A172 (cell line): ENCODE data around the gene PLPP1. TPM values are rescaled to one million over a fixed set of nuclear protein-coding genes. Genes with fewer than 3 reads are reported as not detected.
"Not testable (repeated sequence)": the region's sequence is repeated elsewhere in the genome, so short reads cannot be mapped to it uniquely, and the experiment has no call there.

Experiments
- DNase-seq: peaks from one replicate; pipeline ENCODE4 v3.0.0-alpha.2; 2015; ENCODE audit warnings: low spot score
- total RNA-seq: library from RNA; depleted of rRNA; stranded (reverse); fragments of >200 nt; shearing (Covaris generic); gene quantifications from 2 replicates; pipeline ENCODE4 v1.2.3, GENCODE V29; 2014

The PLPP1 gene
- total RNA-seq, 1 experiment from 2014 or later, result 35.8 TPM

DNA sequence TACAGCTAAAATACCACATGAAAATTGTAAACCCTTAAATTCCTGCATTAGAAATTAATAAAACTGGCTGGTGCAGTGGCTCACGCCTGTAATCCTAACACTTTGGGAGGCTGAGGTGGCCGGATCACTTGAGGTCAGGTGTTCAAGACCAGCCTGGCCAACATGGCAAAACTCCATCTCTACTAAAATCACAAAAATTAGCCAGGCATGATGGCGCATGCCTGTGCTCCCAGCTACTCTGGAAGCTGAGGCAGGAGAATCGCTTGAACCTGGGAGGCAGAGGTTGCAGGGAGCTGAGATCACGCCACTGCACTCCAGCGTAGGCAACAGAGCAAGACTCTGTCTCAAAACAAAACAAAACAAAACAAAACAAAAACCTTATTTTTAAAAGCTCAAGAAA, 29.1 kb downstream of the PLPP1 start:
- not testable (repeated sequence) for DNase-seq

DNA sequence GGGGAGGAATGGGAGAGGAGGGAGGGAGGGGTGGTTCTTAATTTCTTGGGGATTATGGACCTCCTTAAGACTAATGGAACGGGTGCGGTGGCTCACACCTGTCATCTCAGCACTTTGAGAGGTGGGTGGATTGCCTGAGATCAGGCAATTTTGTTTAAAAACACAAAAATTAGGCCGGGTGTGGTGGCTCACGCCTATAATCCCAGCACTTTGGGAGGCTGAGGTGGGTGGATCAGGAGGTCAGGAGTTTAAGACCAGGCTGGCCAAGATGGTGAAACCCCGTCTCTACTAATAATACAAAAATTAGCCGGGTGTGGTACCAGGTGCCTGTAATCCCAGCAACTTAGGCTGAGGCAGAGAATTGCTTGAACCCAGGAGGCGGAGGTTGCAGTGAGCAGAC, 30.8 kb downstream of the PLPP1 start:
- DNase-seq, result not testable (repeated sequence)

DNA sequence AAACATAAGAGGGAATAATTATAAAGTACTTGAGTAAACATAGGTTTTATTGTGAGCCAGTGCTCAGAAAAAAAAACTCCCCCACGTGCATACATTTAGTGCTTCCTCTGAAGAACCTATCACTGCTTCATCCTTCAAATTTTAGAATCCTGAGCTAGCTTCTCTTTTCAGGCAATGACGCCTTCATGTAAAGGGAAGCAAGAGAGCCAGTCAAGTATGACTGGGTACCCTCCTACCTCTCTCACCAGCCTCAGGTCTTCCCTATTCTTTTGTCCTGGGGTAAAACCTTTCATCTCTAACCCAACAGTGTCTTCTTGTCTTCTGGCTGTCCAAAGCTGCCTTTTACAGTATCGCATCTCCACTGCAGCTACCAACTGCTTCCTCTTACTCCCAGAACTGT, 32.0 kb downstream of the PLPP1 start:
- no peak for DNase-seq

GRCh38 chr5:55498457-55498856, 36.3 kb downstream of the PLPP1 start:
- DNase-seq, result no peak

GRCh38 chr5:55497712-55498111, 37.1 kb downstream of the PLPP1 start:
- DNase-seq, result no peak

- DNase-seq, result no peak
Observed at GRCh38 chr5:55495216-55495615, 39.5 kb downstream of the PLPP1 start.

DNA sequence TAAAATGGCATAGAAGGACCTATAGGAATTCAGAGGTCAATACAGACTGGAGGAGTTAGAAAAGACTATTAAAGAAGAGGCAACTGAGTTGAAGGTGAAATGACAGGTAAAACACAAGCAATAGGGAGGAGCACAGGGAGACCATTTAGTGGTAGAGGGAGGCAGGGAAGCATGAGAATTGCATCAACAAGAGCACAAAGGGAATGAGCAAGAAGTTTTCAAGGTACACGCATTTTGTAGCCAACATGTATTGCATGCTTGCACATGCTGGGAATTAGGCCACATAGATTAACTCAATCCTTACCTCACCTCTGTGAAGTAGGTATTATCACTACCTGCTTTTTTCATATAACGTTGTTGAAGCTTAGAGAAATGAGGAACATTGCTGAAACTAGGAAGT, 42.3 kb downstream of the PLPP1 start:
- DNase-seq, result no peak

DNA sequence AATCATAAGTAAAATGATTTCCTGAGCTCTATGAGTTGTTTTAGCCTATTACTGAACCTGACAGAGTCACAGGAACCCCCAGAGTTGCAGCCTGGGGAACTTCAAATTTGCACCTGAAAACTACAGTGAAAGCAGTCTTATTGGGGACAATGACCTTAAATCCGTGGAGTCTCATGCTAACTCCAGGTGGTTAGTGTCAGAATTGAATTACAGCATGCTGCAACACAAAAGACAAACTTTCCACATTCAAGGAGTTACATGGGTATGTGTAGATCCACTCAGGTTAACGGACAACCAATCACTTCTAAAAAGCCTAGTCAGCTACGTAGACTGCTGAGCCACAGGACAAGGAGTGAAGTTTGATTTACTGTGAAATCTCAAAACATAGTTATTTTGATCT, 49.7 kb downstream of the PLPP1 start:
- no peak for DNase-seq

GRCh38 chr5:55484531-55484930, 50.2 kb downstream of the PLPP1 start:
- no peak for DNase-seq

- no peak for DNase-seq
Observed at GRCh38 chr5:55483885-55484284, 50.9 kb downstream of the PLPP1 start.

DNA sequence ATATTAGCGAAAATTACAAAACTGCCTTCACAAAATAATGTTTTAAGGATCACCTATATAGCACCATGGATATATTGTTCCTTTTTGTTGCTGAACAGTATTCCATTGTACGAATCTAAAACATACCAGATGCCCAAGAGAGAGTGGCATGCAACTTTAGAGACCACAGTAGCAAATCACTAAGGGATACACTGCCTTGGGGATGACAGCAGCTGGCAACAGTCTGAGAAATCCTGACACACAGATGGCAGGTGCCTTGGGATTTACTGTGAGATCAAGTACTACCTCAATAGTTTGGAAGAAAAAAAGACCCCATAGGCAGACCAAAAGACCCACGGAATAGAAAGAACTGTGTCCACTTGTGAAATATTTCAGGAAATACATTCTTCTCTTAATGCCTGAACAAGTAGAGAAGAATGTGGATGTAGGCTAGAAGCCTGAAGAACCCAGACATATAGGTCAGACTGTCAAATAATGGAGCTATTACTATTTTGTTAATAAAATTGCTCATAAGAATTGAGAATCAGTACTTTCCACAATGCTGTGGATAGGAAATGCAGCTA, 53.4 kb downstream of the PLPP1 start:
- no peak for DNase-seq

- DNase-seq, result no peak
Observed at GRCh38 chr5:55480781-55481180, 54.0 kb downstream of the PLPP1 start.

- no peak for DNase-seq
Observed at GRCh38 chr5:55472642-55473041, 62.1 kb downstream of the PLPP1 start.

DNA sequence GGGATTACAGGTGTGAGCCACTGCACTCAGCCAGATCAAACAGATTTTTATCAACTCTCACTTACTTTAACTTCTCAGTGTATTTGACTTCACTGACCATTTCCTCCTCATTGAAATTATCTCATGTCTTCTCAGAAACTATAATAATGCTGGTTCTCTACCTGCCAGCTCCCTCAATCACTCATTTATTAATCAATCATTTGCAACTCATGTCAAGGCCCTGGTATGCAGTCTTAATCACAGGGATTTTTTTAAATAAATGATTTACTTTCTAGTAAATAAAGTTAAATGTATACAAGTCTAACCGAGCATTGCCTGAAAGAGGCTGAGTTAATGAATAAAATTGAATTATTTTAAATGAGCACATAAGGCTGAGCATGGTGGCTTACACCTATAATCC, 63.3 kb downstream of the PLPP1 start:
- no peak for DNase-seq

DNA sequence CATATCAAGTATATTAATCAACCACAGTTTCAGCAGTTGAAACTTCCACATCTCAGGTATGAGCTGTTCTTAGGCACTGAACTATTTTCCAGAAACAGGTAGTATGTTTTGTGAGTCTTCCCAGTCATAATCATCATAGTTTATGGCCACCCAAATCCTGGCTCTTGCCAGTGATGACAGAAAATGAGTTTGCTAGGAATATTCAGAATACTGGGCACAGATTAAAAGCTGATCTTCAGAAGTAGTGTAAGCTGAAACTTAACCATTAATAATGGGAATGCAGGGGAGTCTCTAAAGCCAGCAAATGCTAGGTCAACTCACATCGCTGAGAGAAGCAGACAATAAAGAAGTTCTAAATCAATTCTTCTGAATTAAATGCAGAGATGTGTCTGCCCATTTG, 64.5 kb downstream of the PLPP1 start:
- no peak for DNase-seq

DNA sequence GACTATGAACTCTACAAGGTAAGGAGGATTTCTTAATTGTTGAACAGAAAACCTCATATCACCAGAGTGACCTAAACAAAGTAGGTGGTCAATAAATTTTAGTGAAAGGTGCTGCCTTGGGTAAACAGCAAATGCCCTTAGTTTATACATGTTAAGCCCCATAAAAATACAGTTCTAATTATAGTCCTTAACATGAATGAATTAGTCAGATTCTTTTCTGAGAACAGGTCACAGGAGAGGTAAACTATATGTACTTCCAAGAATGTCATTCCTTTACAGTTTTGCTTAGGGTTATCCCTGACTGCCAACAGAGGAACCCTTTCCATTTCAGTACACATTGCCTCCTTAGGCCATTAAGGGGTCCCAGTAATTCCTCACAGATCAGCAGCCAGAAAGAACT, 64.9 kb downstream of the PLPP1 start:
- no peak for DNase-seq

DNA sequence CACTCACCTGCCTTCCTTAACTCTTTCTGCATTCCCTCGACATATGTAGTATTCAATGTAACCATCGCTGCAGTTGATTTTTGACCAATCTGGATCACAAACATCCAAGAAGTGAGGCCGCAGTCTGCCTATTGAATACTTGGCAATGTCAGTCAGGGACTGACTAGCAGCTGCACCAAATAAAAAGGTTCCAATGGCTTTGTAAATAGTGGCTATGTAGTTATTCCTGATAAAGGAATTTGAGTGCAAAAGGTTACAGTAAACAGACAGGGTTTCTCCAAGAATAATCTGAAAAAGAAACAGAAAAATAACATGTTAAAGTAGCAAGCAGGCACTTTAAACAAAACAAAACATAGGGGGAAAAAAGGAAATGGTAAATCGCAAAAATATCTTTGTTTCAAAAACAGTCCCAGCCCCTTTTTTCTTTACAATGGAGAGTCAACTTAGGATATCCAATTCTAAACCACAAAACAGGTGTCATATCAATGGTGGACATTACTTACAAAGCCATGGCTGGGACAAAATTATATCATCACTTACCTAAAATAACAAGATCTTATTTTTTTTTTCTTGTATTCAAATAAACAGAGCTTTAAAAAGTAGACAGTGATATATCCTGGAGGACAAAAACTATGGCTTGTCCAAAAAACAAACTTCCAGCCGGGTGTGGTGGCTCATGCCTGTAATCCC, 66.8 kb downstream of the PLPP1 start:
- DNase-seq, result no peak

DNA sequence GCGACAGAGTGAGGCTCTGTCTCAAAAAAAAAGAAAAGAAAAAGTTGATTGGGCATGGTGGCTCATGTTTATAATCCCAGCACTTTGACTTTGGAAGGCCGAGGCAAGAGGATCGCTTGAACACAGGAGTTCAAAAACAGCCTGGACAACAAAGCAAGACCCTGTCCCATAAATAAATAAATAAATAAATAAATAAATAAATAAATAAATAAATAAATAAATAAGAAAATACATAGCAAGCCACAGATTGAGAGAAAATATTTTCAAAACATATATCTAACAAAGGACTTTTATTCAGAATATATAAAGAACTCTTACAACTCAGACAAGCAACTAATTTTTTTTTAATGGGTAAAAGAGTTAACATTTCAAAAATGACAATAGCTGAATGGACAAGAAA, 71.2 kb downstream of the PLPP1 start:
- DNase-seq, result no peak

GRCh38 chr5:55459572-55459971, 75.2 kb downstream of the PLPP1 start:
- no peak for DNase-seq

- peak; percentile 41 for DNase-seq
Observed at GRCh38 chr5:55456216-55456895, 78.4 kb downstream of the PLPP1 start.

GRCh38 chr5:55454282-55454681, 80.5 kb downstream of the PLPP1 start:
- DNase-seq, result no peak

DNA sequence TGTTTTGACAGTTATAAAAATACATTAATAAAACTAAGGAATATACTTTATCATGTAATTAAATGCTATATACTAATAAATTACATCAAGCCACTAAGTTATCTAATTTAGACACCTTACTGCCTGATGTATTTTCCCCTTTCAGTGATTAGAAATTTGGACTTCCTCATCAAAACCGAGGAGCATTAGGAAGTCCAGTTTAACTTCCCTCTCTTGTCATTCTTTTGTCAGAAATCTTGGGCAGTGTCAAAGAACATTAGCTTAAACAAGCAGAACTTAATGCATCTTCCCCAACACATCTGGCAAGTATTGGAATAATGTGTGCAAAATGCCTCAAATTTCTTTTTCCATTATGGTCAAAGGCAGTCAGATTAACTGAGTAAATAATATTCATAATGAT, 81.6 kb downstream of the PLPP1 start:
- DNase-seq, result no peak

GRCh38 chr5:55451976-55452375, 82.8 kb downstream of the PLPP1 start:
- no peak for DNase-seq
